H7 (cell line): ENCODE data around the gene AGAP1. TPM values are rescaled to one million over a fixed set of nuclear protein-coding genes. Genes with fewer than 3 reads are reported as not detected.
"Not testable (repeated sequence)": the region's sequence is repeated elsewhere in the genome, so short reads cannot be mapped to it uniquely, and the experiment has no call there.

ENCODE experiments used
- DNase-seq: peaks from one replicate; pipeline ENCODE4 v3.0.0; 2012
- H3K27me3 ChIP-seq: 2 replicates; pipeline ENCODE4 v1.6.0; 2011; ENCODE audit warnings: mild to moderate bottlenecking, low read length; ENCODE audit not compliant: control insufficient read depth, insufficient read depth
- H3K36me3 ChIP-seq: replicated peaks from 2 replicates; pipeline ENCODE4 v1.5.1; 2011; ENCODE audit warnings: low read length; ENCODE audit not compliant: control insufficient read depth, insufficient read depth
- H3K4me3 ChIP-seq: 2 replicates; pipeline ENCODE4 v1.5.1; 2011; ENCODE audit warnings: low read depth, mild to moderate bottlenecking, control low read depth, low read length, moderate library complexity; ENCODE audit not compliant: insufficient read depth
- total RNA-seq: library from RNA; depleted of rRNA; stranded (reverse); fragments of >200 nt; shearing (Covaris generic); gene quantifications from 2 replicates; pipeline ENCODE4 v1.2.3, GENCODE V29; 2014

Gene AGAP1
- total RNA-seq, 1 experiment from 2014 or later = 12.6 TPM

GRCh38 chr2:236080412-236080811 is 586.6 kb downstream of the AGAP1 start:
- Histone ChIP-seq H3K27me3 (no peaks in the 10 kb centered on the region), H3K36me3 (no peaks in the 10 kb centered on the region), H3K4me3 (no peak overlapping the region)
- no peak for DNase-seq

- H3K27me3 ChIP-seq = no peaks in the 10 kb centered on the region
- H3K36me3 ChIP-seq = no peaks in the 10 kb centered on the region
- DNase-seq = no peak
- H3K4me3 ChIP-seq = no peak overlapping the region
Observed at GRCh38 chr2:236081171-236081570, 587.3 kb downstream of the AGAP1 start.

- DNase-seq = no peak
- Histone ChIP-seq H3K4me3 (no peak overlapping the region), H3K36me3 (no peaks in the 10 kb centered on the region), H3K27me3 (no peaks in the 10 kb centered on the region)
Observed at GRCh38 chr2:236082061-236082460, 588.2 kb downstream of the AGAP1 start.

GRCh38 chr2:236083934-236084333 is 590.1 kb downstream of the AGAP1 start:
- Histone ChIP-seq H3K36me3 (no peaks in the 10 kb centered on the region), H3K27me3 (no peaks in the 10 kb centered on the region), H3K4me3 (no peak overlapping the region)
- peak; percentile 59 for DNase-seq

- no peaks in the 10 kb centered on the region for H3K36me3 ChIP-seq
- H3K27me3 ChIP-seq = no peaks in the 10 kb centered on the region
- no peak for DNase-seq
- H3K4me3 ChIP-seq = no peak overlapping the region
Observed at GRCh38 chr2:236085211-236085610, 591.4 kb downstream of the AGAP1 start.

GRCh38 chr2:236085647-236086046 is 591.8 kb downstream of the AGAP1 start:
- no peak overlapping the region for H3K4me3 ChIP-seq
- no peak for DNase-seq

GRCh38 chr2:236086403-236086970 is 592.6 kb downstream of the AGAP1 start:
- no peak overlapping the region for H3K4me3 ChIP-seq
- H3K36me3 ChIP-seq = no peaks in the 10 kb centered on the region
- DNase-seq = peak; percentile 51
- no peaks in the 10 kb centered on the region for H3K27me3 ChIP-seq

More at GRCh38 chr2:236085647-236086046, 591.8 kb downstream of the AGAP1 start:
- Histone ChIP-seq H3K27me3 (no peaks in the 10 kb centered on the region), H3K36me3 (no peaks in the 10 kb centered on the region)

GRCh38 chr2:236086971-236087465 is 593.2 kb downstream of the AGAP1 start:
- H3K27me3 ChIP-seq = no peaks in the 10 kb centered on the region
- H3K36me3 ChIP-seq = no peaks in the 10 kb centered on the region
- peak; percentile 73 for DNase-seq
- no peak overlapping the region for H3K4me3 ChIP-seq

- Histone ChIP-seq H3K4me3 (no peak overlapping the region), H3K27me3 (no peaks in the 10 kb centered on the region), H3K36me3 (no peaks in the 10 kb centered on the region)
- DNase-seq = no peak
Observed at GRCh38 chr2:236088368-236089057, 594.7 kb downstream of the AGAP1 start.

- Histone ChIP-seq H3K4me3 (no peak overlapping the region), H3K36me3 (no peaks in the 10 kb centered on the region), H3K27me3 (no peaks in the 10 kb centered on the region)
- DNase-seq = no peak
Observed at GRCh38 chr2:236089271-236090026, 595.6 kb downstream of the AGAP1 start.

- no peak for DNase-seq
- Histone ChIP-seq H3K27me3 (no peaks in the 10 kb centered on the region), H3K36me3 (no peaks in the 10 kb centered on the region), H3K4me3 (no peak overlapping the region)
Observed at GRCh38 chr2:236090027-236090382, 596.2 kb downstream of the AGAP1 start.

- H3K27me3 ChIP-seq, DNase-seq, H3K4me3 ChIP-seq, H3K36me3 ChIP-seq: not testable (repeated sequence)
Observed at GRCh38 chr2:236090826-236091225, 597.0 kb downstream of the AGAP1 start.

GRCh38 chr2:236092714-236093113 is 598.9 kb downstream of the AGAP1 start:
- DNase-seq = peak; percentile 71
- Histone ChIP-seq H3K36me3 (no peaks in the 10 kb centered on the region), H3K27me3 (no peaks in the 10 kb centered on the region), H3K4me3 (no peak overlapping the region)

GRCh38 chr2:236093134-236093533 is 599.3 kb downstream of the AGAP1 start:
- no peaks in the 10 kb centered on the region for H3K27me3 ChIP-seq
- no peak for DNase-seq
- H3K4me3 ChIP-seq = no peak overlapping the region
- H3K36me3 ChIP-seq = no peaks in the 10 kb centered on the region

GRCh38 chr2:236095504-236095903 is 601.7 kb downstream of the AGAP1 start:
- no peak for DNase-seq
- no peaks in the 10 kb centered on the region for H3K27me3 ChIP-seq
- H3K4me3 ChIP-seq = no peak overlapping the region
- H3K36me3 ChIP-seq = no peaks in the 10 kb centered on the region
